Measurements from ENCODE around the gene LTBP1.
"Not testable (repeated sequence)": the region's sequence is repeated elsewhere in the genome, so short reads cannot be mapped to it uniquely, and the experiment has no call there.

LTBP1 gene

GRCh38 chr2:33404321-33404720 lies 457.6 kb downstream of the LTBP1 start:
- no peak for DNase-seq

DNA sequence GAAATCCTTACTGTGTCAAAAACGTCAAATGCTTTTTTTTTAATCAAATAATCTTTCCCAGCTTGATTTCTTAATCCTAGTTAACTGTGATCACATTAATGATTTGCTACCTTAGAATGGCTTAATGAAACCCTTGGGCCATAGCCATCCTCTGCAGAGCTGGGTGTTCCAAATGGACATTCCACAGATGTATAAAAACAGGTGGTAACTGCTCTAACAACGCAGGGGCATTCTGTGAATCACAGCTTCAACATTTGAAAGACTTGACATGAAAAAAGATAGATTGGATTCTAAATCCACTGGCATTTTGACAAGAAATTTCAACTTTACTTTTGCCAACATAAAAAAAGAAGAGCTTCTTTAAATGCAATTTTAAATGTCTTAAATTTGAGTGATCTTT lies 459.9 kb downstream of the LTBP1 start:
- DNase-seq = no peak

- no peak for DNase-seq
Observed at GRCh38 chr2:33408109-33408508, 461.4 kb downstream of the LTBP1 start.

GRCh38 chr2:33409417-33409955 lies 462.7 kb downstream of the LTBP1 start:
- DNase-seq = no peak

- DNase-seq = no peak
Observed at GRCh38 chr2:33411765-33412164, 465.0 kb downstream of the LTBP1 start.

- no peak for DNase-seq
Observed at GRCh38 chr2:33412920-33413319, 466.2 kb downstream of the LTBP1 start.

GRCh38 chr2:33419581-33420200 lies 472.9 kb downstream of the LTBP1 start:
- DNase-seq = no peak

GRCh38 chr2:33420726-33421125 lies 474.0 kb downstream of the LTBP1 start:
- DNase-seq = no peak

DNA sequence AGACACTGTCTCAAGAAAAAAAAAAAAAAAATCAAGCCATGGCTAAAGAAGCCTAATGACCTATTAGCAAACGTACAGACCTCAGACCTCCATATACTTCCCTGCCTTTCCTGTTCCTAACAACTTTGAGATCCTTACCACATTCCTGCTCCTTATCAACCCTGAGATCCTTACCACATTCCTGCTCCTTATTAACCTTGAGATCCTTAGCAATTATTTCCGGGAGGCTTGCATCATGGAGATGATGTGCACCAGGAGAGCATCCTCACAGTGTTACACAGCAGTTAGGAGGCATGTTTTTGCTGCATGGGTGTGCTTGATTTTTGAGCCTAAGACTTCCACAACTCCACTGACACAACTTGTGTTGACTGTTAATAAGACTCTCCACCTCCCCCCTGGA lies 475.1 kb downstream of the LTBP1 start:
- no peak for DNase-seq

DNA sequence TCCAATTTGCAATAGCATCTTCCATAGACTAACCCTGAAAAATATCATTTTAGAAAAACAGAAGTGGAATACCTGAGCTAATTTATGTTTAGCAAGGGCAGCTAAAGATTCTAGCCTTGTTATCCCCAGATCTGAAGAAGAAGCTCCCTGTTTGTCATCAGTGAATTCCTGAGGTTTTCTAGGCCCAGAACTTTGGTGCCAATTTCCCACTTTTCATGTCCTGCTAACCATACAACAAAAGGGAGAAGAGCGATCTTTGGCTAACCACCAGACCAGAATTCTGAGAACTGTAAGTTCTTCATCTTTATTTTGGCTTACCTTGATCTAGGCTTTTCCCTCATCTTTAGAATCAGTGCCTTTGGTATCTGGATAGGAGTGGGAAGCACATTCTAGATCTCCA lies 478.4 kb downstream of the LTBP1 start:
- DNase-seq = no peak

DNA sequence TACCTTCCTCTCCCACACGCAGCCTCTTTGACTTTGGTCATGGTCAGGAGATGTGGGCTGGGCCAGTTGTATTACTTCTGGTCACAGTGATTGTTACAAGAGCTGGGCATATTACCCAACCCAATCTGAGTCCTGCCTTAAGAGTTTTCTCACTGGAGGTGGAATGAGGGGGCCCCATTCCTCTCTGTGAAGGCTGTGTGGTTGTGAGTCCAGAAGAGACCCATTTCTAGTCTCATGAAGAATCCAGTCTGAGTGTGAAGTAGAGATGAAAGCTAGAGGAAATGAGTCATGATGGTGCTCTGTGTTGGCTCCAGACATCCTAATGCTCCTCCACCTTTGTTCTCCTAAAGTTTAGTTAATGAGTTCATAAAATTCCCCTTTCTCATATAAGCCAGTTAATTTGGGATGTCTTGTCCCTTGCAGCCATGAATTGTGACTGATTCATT lies 478.9 kb downstream of the LTBP1 start:
- no peak for DNase-seq

DNA sequence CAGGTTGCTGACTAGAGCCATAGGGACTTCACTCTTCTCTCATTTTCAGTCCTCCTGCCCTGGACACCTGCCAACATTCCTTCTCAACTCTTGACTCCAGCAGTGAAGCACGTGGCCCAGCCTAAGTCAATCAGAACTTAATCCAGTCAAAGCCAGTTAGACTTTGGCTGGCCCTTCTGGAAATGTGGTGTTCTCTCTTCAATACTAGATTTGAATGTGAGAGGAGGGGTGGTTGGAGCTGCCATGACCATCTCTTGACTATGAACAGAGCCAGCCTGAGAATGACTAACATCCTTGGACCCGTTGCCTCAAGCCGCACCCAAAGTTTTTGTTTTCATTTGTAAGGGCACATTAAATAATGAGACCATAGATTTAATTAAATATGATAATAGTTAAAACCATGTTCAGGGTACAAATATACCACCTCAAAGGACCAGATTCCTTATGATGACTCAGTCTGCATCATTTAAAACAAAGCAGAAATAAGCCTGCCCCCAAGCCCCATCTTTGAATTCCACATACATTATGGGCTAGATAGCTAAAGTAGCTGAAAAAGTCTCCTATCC lies 480.0 kb downstream of the LTBP1 start:
- no peak for DNase-seq

- DNase-seq = no peak
Observed at GRCh38 chr2:33430077-33430476, 483.3 kb downstream of the LTBP1 start.

DNA sequence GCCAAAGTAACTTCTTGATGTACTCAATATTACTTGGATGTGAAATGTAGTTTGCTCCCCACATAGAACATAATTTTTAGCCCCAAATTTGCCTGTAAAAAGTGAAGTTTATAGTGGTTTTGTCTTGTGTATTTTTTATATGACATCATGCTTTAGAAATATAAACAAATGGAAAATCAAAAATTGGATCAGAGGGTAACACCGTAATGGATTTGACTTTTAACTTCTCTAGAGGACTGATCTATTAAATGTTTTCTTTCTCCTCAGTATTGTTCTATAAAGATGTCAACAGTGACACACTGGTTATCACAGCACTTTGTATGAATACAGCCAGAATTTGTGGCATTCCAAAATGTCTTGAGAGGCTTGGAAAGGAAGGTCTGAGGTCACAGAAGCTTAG lies 484.1 kb downstream of the LTBP1 start:
- no peak for DNase-seq

GRCh38 chr2:33432871-33433270 lies 486.1 kb downstream of the LTBP1 start:
- DNase-seq = no peak

- no peak for DNase-seq
Observed at GRCh38 chr2:33433279-33434235, 486.8 kb downstream of the LTBP1 start.

GRCh38 chr2:33435518-33435917 lies 488.8 kb downstream of the LTBP1 start:
- no peak for DNase-seq

GRCh38 chr2:33436083-33436482 lies 489.3 kb downstream of the LTBP1 start:
- no peak for DNase-seq

DNA sequence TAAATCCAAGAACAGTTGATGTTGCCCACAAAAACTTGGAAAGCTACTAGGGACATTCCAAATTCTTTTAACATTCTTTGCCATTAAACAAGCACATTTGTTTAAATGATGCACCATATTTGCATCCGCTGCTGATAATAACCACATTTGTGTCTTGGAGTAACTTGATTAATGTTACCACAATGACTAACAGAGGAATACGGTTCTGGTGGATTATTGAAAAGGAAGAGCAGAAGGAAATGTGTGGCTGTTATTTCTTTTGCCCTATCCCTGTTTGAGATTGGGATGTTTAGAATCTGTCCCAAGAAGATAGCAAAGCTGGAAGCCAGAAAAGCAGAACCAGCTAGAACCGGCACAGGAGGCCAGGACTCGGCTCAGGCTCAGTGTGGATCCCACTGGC lies 490.5 kb downstream of the LTBP1 start:
- no peak for DNase-seq

DNA sequence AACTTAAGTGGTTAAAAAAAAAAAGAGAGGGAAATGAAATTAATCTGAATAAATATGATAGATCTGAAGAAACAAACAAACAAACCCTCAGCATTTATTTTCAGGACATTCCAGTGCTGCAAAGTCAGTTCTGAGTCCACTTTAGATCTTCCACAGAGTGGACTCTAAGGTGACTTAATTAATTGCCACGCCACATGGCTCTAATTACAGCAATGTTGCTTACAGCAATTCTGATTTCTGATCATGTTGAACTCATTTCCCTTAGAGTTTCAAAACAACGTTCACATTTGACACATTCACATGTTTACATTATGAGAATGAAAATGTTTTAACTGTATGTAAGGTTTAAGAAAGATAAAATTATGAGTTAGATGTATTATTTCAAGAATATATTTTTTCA lies 491.1 kb downstream of the LTBP1 start:
- no peak for DNase-seq

- peak; percentile 3 for DNase-seq
Observed at GRCh38 chr2:33441235-33441810, 494.6 kb downstream of the LTBP1 start.

DNA sequence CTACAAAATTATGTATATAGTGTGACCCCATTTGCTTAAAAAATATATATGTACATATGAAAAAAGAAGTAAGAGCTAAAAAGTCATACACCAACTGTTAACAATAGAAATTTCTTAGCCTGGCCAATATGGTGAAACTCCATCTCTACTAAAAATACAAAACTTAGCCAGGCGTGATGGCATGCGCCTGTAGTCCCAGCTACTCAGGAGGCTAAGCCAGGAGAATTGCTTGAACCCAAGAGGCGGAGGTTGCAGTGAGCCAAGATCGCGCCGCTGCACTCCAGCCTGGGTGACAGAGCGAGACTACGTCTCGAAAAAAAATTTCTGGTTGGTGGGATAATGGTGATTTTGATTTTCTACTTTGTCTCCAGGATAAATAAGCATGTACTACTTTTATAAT lies 495.3 kb downstream of the LTBP1 start:
- not testable (repeated sequence) for DNase-seq

DNA sequence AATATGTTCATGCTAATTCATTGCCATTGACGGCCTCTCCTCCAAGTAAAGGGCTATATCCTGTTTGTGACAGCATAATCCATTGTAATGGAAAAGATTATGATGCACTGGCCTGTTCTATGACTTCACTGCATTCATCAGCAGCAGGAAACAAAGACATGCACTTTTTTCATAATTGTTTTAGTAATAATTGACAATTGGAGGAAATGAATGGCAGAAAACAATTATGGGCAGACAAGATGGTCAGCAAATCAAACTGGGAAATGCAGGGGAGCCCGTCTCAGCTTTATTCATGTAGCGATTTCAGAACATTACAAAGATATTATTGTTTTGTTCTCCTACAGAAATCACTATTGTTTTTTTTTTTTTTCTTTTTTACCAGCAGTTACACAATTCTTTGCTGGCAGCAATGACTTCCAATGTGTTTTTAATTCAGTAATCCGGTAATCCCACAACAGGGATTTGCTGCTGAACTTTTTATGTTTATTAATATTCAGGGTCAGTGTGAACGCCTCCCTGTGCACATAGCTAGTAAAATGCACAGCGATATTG lies 495.9 kb downstream of the LTBP1 start:
- DNase-seq = no peak

All from CD4-positive, alpha-beta T cell treated with Interleukin-17A for 1 hour (primary cell).